A549 treated with CORT108297 at 1 μM for 4 hours (cell line): ENCODE measurements around the gene SOX18. TPM values are rescaled to one million over a fixed set of nuclear protein-coding genes. Genes with fewer than 3 reads are reported as not detected.

Source experiments
- total RNA-seq: library from RNA; stranded (reverse); fragments of 200-300 nt; extraction: Qiagen RNA extraction; gene quantifications from 5 replicates; pipeline ENCODE4 v1.2.3, GENCODE V29; 2022

SOX18 gene
- total RNA-seq = 1.1 to 2.4 TPM (median 2.0 TPM) in 5 replicates

GRCh38 chr20:64049060-64049877 is at the start of gene SOX18:
Gene SOX18 (minus strand): TSS chr20:64049639. CDS start chr20:64049516, 123 bp downstream.

GRCh38 chr20:64083804-64084684 is 34.6 kb upstream of the SOX18 start, which contains the start of gene LKAAEAR1:
Gene LKAAEAR1 (minus strand): TSS chr20:64084398. CDS start chr20:64084219, 179 bp downstream.

GRCh38 chr20:64080013-64080812 is 30.8 kb upstream of the SOX18 start, which contains the start of gene OPRL1:
Gene OPRL1 (plus strand): TSS chr20:64080082. CDS start chr20:64092721, 12,639 bp downstream.

GRCh38 chr20:64079273-64080012 is 30.0 kb upstream of the SOX18 start, which contains the start of gene RGS19:
Gene RGS19 (minus strand): TSS chr20:64079518. CDS start chr20:64076886, 2,632 bp downstream.

GRCh38 chr20:64062596-64063388 is 13.4 kb upstream of the SOX18 start, which contains the start of gene TCEA2:
Gene TCEA2 (plus strand): TSS chr20:64063198. CDS start chr20:64063313, 115 bp downstream.

GRCh38 chr20:64035933-64036345 is 13.5 kb downstream of the SOX18 start, which contains the start of gene C20orf204:
Gene C20orf204 (plus strand): TSS chr20:64036182. CDS start chr20:64036324, 142 bp downstream.

Other genes with a start within 250 kb of the SOX18 start
- gene ZBTB46, start 218.4 kb downstream of the SOX18 start, total RNA-seq = 0.66 to 0.99 TPM (median 0.84 TPM) in 5 replicates
- gene ABHD16B, start 188.1 kb downstream of the SOX18 start, total RNA-seq = not detected in 5 replicates
- gene TPD52L2, start 184.4 kb downstream of the SOX18 start, total RNA-seq = 125 to 137 TPM (median 132 TPM) in 5 replicates
- gene DNAJC5, start 154.5 kb downstream of the SOX18 start, total RNA-seq = 24.0 to 32.2 TPM (median 30.1 TPM) in 5 replicates
- 22.7 to 40.0 TPM (median 33.2 TPM) in 5 replicates for gene UCKL1, start 93.2 kb downstream of the SOX18 start, total RNA-seq
- gene ZNF512B, start 79.7 kb downstream of the SOX18 start, total RNA-seq = 8.5 to 13.9 TPM (median 13.1 TPM) in 5 replicates
- gene SAMD10, start 70.0 kb downstream of the SOX18 start, total RNA-seq = 0.05 TPM in 1 of 5 replicates, not detected in the others
- gene PRPF6, start 68.5 kb downstream of the SOX18 start, total RNA-seq = 53.1 to 56.9 TPM (median 54.6 TPM) in 5 replicates
- gene C20orf204, start 13.5 kb downstream of the SOX18 start, total RNA-seq = 0.20 to 0.62 TPM (median 0.50 TPM) in 5 replicates
- gene TCEA2, start 13.6 kb upstream of the SOX18 start, total RNA-seq = 30.5 to 48.7 TPM (median 46.9 TPM) in 5 replicates
- gene RGS19, start 29.9 kb upstream of the SOX18 start, total RNA-seq = 16.6 to 28.5 TPM (median 25.9 TPM) in 5 replicates
- 0.52 to 0.80 TPM (median 0.54 TPM) in 5 replicates for gene OPRL1, start 30.4 kb upstream of the SOX18 start, total RNA-seq
- 0.82 to 1.7 TPM (median 1.3 TPM) in 5 replicates for gene LKAAEAR1, start 34.8 kb upstream of the SOX18 start, total RNA-seq
- gene NPBWR2, start 57.9 kb upstream of the SOX18 start, total RNA-seq = not detected in 5 replicates
- 0.03 to 0.30 TPM (median 0.10 TPM) in 5 replicates for gene MYT1, start 114.8 kb upstream of the SOX18 start, total RNA-seq
- 7.7 to 13.9 TPM (median 11.9 TPM) in 5 replicates for gene PCMTD2, start 206.1 kb upstream of the SOX18 start, total RNA-seq